Lower leg skin (tissue), 4 donors: ENCODE results near the gene HOXB2. TPM values are rescaled to one million over a fixed set of nuclear protein-coding genes. Genes with fewer than 3 reads are reported as not detected.

Experiments used
- DNase-seq, 2 donors: peaks; one replicate each; pipeline ENCODE4 v3.0.0-alpha.2; 2019; ENCODE audit warnings: low spot score in 2 of 2
- H3K4me3 ChIP-seq: fragments of 200-600 bp; sonication (generic); 2 replicates; pipeline ENCODE4 v1.5.1; 2017; ENCODE audit warnings: mild to moderate bottlenecking, low read depth; ENCODE audit not compliant: poor library complexity, severe bottlenecking
- POLR2A ChIP-seq, 2 donors: fragments of 450-650 bp; IDR thresholded peaks; one replicate each; pipeline ENCODE4 v1.6.1; 2016 to 2017; ENCODE audit warnings: antibody characterized with exemption in 2 of 2, mild to moderate bottlenecking in 1 of 2, moderate library complexity in 1 of 2
- WGBS, 2 donors: methylation state at CpG; one replicate each; pipeline ENCODE4 v1.1.5; 2018; 5-methylcytosine and 5-hydroxymethylcytosine counted together
- intact Hi-C: fragments of 100-400 bp; cut with DNase I; formaldehyde crosslinking; loops from one replicate; pipeline ENCODE4 v1.15.0; 2023; ENCODE audit warnings: low total_unique reads
- total RNA-seq, 4 donors: library from RNA; depleted of rRNA; stranded (reverse); fragments of >200 nt; gene quantifications; one replicate each; pipeline ENCODE4 v1.1.0, GENCODE V29; 2016
- TF ChIP-seq, protein P1 (sequence below), 3 donors: fragments of 450-650 bp; IDR thresholded peaks; one replicate each; pipeline ENCODE4 v1.5.1; 2016; ENCODE audit warnings: antibody characterized with exemption in 3 of 3, mild to moderate bottlenecking in 3 of 3, moderate library complexity in 2 of 3

Gene HOXB2
- total RNA-seq, 4 donors from 2014 or later: 5.8 to 34.9 (median 20.9) TPM

DNA sequence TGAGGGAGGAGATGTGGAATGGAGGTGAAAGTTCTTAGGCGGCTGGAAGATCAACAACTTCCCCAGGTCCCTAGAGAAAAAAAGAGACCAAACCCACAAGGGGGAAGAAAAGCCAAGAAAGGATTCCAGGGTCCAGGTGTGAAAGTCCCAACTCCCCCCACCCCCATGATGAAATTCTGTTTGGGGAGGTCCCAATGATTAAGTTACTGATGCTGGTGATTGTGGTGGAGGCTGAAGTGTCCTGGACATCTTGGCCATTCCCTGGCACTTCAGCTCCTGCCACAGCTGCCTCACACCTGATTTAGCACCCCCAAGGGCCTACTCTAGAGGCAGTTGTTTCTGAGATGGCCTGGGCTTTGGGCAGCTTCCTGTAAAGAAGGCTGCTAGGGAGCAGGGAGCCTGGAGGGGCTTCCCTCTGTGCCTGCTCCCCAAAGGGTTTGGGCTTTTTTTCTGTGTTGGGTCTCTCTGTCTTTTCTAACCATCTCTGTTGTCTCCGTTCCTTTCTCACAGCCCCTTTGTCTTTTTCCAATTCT, 20.2 kb upstream of the HOXB2 start:
- intact Hi-C loops: no loop called here
- no peak for DNase-seq
- TF ChIP-seq, protein P1, sequence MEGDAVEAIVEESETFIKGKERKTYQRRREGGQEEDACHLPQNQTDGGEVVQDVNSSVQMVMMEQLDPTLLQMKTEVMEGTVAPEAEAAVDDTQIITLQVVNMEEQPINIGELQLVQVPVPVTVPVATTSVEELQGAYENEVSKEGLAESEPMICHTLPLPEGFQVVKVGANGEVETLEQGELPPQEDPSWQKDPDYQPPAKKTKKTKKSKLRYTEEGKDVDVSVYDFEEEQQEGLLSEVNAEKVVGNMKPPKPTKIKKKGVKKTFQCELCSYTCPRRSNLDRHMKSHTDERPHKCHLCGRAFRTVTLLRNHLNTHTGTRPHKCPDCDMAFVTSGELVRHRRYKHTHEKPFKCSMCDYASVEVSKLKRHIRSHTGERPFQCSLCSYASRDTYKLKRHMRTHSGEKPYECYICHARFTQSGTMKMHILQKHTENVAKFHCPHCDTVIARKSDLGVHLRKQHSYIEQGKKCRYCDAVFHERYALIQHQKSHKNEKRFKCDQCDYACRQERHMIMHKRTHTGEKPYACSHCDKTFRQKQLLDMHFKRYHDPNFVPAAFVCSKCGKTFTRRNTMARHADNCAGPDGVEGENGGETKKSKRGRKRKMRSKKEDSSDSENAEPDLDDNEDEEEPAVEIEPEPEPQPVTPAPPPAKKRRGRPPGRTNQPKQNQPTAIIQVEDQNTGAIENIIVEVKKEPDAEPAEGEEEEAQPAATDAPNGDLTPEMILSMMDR (IDR thresholded peaks at IDR 0.05): no peak
- TF ChIP-seq POLR2A (IDR thresholded peaks at IDR 0.05): no peak
- H3K4me3 ChIP-seq: no peak overlapping the region
- 74 to 76% methylated on average over 2 of the region's 2 CpGs for WGBS, 2 donors

DNA sequence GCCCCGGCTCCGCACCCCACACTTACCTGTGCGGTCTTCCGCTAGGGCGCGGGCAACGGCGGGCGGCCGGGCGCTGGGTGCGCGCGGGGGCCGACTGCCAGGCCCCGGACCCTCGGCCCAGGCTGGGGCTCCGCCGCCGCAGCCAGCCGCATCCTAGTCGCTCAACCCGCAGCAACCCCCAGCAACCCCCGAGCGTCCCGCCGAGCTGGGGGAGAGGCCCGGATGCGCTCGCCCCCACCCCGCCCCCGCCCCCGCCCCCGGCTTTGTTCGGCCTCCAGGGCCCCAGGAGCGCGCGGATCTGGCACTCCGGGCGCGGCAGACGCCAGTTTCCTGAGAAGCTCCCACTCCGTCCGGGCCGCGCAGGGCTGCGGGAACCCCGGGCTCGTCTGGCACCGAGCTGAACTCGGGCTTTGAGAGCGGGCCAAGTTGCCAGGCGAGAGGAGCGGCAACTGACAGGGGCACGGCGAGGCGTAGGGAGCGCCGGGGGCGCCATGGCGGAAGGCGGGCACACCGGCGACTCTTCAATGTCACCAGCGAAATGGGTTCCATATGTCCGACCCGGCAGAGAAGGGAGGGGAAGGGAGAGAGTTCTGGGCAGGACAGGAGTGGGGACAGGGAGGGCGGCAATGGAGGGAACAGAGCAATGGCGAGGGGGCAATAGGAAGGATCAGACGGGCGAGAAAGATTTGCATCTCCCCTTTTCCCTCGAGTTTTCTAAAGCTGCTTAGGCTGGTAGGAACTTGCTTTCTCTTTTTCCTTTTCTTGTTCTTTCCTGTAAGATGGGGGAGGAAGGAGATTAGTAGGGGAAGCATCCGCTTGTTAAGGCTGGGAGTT, 19.5 kb upstream of the HOXB2 start:
- no peak for DNase-seq
- intact Hi-C loops: no loop called here
- H3K4me3 ChIP-seq: peak overlapping the region; percentile 10
- WGBS, 2 donors: 9 to 14% methylated on average over 35 to 42 of the region's 73 CpGs
- no peak for TF ChIP-seq POLR2A (IDR thresholded peaks at IDR 0.05)
- TF ChIP-seq, protein P1 (IDR thresholded peaks at IDR 0.05): no peak

DNA sequence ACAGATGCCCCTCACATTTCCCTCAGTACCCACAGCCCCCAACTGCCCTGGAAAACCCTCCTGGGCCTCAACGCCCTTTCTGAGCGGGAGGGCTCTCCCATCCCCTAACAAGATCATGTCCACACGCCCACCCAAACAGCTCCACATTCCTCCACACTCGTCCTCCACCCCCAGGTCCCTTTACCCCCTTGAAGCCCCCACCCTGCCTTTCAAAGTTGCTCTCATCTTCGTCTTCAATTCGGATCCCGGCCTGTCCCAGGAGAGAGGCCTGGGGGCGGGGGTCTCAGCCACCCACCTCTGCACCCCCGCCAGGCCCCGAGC, 18.9 kb upstream of the HOXB2 start:
- TF ChIP-seq POLR2A (IDR thresholded peaks at IDR 0.05): no peak
- 35 to 43% methylated on average over 10 of the region's 10 CpGs for WGBS, 2 donors
- DNase-seq: no peak
- no peak overlapping the region for H3K4me3 ChIP-seq
- intact Hi-C loops: no loop called here

DNA sequence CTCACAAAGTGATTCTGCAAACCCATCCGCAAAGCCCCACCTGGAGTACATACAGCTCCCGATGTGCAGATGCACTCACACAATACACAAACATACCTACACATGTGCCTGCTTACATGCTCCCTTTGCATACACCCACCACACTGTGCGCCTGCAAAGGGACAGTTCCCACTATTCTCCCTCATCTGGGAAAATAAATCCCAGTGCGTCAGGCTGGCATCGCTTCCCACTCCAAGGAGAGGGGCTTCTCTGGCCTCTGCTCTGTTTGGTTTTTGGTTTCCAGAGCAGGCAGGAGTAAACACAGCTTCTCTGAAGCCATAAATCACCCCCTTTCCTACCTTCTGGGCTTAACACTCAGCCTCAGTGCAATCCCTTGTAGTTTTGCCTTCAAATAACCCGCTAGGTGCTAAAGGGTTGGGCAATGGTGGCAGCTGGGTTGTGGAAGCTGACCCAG, 18.5 kb upstream of the HOXB2 start:
- no peak for DNase-seq
- intact Hi-C loops: no loop called here
- no peak overlapping the region for H3K4me3 ChIP-seq
- no peak for TF ChIP-seq POLR2A (IDR thresholded peaks at IDR 0.05)
- TF ChIP-seq, protein P1 (IDR thresholded peaks at IDR 0.05): no peak
- 64 to 72% methylated on average over 6 of the region's 6 CpGs for WGBS, 2 donors

DNA sequence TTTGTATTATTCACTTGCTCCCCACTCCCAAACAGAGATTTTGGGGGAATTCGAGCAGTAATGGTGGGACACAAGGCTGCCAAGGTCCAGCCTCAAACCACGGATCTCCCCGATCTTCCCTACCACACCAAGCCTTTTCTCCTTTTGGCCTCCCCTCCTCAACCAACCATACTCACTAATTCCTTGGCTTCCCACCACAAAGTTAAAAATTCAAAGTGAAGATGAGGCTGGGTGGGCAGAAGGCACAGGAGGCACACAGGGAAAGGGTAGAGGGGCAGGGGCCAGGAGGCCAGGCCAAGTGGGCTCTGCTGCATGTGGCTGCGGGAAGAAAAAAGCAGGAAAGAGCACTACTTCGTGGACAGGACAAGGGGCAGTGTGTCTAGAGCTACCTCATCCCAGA, 18.0 kb upstream of the HOXB2 start:
- TF ChIP-seq POLR2A (IDR thresholded peaks at IDR 0.05): no peak
- TF ChIP-seq, protein P1 (IDR thresholded peaks at IDR 0.05): no peak
- WGBS, 2 donors: 76 to 77% methylated on average over 5 of the region's 5 CpGs
- intact Hi-C loops: no loop called here
- no peak overlapping the region for H3K4me3 ChIP-seq
- no peak for DNase-seq

DNA sequence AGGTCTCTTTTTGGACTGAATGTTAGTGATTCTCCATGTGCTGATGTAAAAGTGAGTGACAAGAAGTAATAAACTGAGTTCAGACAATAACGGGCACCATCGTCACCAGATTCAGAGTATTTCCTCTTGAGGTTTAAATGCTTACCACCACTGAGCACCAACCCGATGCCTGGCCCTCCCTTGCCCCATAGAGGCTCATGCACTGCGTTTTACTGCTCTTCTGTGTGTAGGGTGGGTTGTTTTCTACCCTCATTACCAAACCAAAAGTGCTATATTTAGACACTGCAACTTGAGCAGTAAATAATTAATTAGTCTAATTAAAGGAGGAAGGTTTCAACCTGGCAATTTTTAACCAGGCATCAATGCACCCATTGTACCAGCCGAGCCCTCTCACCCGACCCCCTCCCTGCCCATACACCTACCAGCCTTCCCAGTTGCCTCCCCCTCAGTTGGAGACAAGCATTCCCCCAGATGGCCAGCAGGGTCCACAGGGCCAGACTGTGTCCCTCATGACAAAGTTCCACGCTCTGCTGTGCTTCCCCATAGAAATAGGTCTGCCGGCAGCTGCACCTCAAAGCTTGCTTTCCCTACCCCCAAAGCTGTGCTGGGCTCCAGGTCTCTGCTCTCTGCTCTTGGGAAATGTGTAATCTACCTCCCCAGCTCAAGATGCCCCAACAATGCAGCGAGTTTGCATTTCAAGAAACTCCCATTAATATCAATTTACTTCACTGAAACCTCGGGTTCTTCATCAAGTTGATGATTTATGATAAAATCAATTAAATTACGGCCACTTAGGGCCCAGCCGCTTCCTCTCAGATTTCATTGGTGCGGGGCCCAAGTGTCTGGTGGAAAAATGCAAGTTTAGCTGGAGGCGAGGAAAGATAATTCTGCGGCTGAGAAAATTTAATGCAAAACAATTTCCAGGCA, 17.2 kb upstream of the HOXB2 start:
- TF ChIP-seq POLR2A (IDR thresholded peaks at IDR 0.05): no peak
- TF ChIP-seq, protein P1 (IDR thresholded peaks at IDR 0.05): no peak
- no peak for DNase-seq
- intact Hi-C loops: no loop called here
- WGBS, 2 donors: 74 to 75% methylated on average over 15 of the region's 15 CpGs
- H3K4me3 ChIP-seq: no peak overlapping the region
